Tongue (tissue), 2 donors: ENCODE results near the gene DICER1. TPM values are rescaled to one million over a fixed set of nuclear protein-coding genes. Genes with fewer than 3 reads are reported as not detected.
"Not testable (repeated sequence)": the region's sequence is repeated elsewhere in the genome, so short reads cannot be mapped to it uniquely, and the experiment has no call there.

ENCODE experiments used
- DNase-seq: peaks from one replicate; pipeline ENCODE4 v3.0.0-alpha.2; 2015
- total RNA-seq: library from RNA; depleted of rRNA; stranded (reverse); fragments of >200 nt; gene quantifications from one replicate; pipeline ENCODE4 v1.2.3, GENCODE V29; 2014

DICER1 gene
- total RNA-seq, 1 donor from 2014 or later, result 99.0 TPM

- no peak for DNase-seq
Observed at GRCh38 chr14:95146079-95146771, 11.1 kb downstream of the DICER1 start.

GRCh38 chr14:95144849-95145248 lies 12.5 kb downstream of the DICER1 start:
- DNase-seq, result no peak

GRCh38 chr14:95143808-95144620 lies 13.3 kb downstream of the DICER1 start:
- peak; percentile 29 for DNase-seq

- DNase-seq, result no peak
Observed at GRCh38 chr14:95142208-95142607, 15.1 kb downstream of the DICER1 start.

GRCh38 chr14:95141684-95142083 lies 15.6 kb downstream of the DICER1 start:
- DNase-seq, result no peak

- no peak for DNase-seq
Observed at GRCh38 chr14:95140060-95140858, 17.1 kb downstream of the DICER1 start.

GRCh38 chr14:95138876-95139275 lies 18.5 kb downstream of the DICER1 start:
- DNase-seq, result peak; percentile 24

GRCh38 chr14:95138455-95138854 lies 18.9 kb downstream of the DICER1 start:
- not testable (repeated sequence) for DNase-seq

GRCh38 chr14:95137804-95138167 lies 19.5 kb downstream of the DICER1 start:
- DNase-seq, result no peak

GRCh38 chr14:95137164-95137803 lies 20.0 kb downstream of the DICER1 start:
- DNase-seq, result no peak

- no peak for DNase-seq
Observed at GRCh38 chr14:95136631-95137030, 20.7 kb downstream of the DICER1 start.

- DNase-seq, result no peak
Observed at GRCh38 chr14:95134304-95134933, 22.9 kb downstream of the DICER1 start.

GRCh38 chr14:95133282-95133681 lies 24.0 kb downstream of the DICER1 start:
- DNase-seq, result no peak

- no peak for DNase-seq
Observed at GRCh38 chr14:95132760-95133159, 24.6 kb downstream of the DICER1 start.

- DNase-seq, result no peak
Observed at GRCh38 chr14:95130549-95130948, 26.8 kb downstream of the DICER1 start.

- no peak for DNase-seq
Observed at GRCh38 chr14:95128140-95128539, 29.2 kb downstream of the DICER1 start.

GRCh38 chr14:95127531-95127911 lies 29.8 kb downstream of the DICER1 start:
- no peak for DNase-seq

- no peak for DNase-seq
Observed at GRCh38 chr14:95126906-95127530, 30.3 kb downstream of the DICER1 start.

GRCh38 chr14:95125915-95126314 lies 31.4 kb downstream of the DICER1 start:
- DNase-seq, result no peak

GRCh38 chr14:95125221-95125620 lies 32.1 kb downstream of the DICER1 start:
- DNase-seq, result peak; percentile 55

- peak; percentile 46 for DNase-seq
Observed at GRCh38 chr14:95123891-95124579, 33.3 kb downstream of the DICER1 start.
